Measurements from ENCODE around the gene PRKCH.
A peak's percentile ranks its signal among the peaks of the same experiment; 100 is the strongest.

The PRKCH gene

DNA sequence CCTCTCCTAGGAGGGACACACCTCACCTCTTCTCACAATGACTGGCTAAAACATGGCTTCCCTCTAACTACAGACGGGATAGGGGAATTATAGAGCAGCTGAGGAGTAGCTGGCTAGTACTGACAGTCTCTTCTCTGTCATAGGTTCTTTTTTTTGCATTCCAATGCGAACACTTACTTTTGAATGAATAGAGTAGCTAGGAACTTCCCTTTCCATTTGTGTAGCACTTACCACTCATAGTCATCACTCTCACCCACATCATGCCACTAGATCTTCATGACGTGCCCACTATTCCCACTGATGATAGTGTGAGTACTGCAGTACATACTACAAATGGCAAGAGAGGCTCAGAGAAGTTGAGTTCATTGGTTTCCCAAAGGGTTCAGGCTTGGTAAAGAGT is 230.0 kb downstream of the PRKCH start:
- DNase-seq (ENCODE audit: low read depth in 2 of 2), result no peak

DNA sequence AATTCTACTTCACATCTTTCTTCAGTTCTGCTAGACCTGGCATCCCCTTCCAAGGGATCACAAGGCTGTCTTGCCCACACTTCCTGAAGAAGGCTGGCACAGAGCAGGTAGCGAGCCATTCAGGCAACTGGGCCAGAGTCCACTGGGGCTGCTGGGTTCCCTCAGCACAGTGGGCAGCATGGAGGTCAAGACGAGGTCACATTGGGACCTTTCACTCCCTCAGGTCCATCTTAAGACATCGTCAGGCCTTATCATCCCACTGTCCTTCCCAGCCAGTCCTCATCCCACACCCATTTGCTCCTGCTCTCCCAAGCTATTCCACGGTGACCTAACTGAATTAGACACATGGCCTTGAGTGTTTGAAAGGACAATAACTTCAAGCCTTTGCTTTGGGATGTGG is 230.9 kb downstream of the PRKCH start:
- no peak for DNase-seq (ENCODE audit: low read depth in 2 of 2)

DNA sequence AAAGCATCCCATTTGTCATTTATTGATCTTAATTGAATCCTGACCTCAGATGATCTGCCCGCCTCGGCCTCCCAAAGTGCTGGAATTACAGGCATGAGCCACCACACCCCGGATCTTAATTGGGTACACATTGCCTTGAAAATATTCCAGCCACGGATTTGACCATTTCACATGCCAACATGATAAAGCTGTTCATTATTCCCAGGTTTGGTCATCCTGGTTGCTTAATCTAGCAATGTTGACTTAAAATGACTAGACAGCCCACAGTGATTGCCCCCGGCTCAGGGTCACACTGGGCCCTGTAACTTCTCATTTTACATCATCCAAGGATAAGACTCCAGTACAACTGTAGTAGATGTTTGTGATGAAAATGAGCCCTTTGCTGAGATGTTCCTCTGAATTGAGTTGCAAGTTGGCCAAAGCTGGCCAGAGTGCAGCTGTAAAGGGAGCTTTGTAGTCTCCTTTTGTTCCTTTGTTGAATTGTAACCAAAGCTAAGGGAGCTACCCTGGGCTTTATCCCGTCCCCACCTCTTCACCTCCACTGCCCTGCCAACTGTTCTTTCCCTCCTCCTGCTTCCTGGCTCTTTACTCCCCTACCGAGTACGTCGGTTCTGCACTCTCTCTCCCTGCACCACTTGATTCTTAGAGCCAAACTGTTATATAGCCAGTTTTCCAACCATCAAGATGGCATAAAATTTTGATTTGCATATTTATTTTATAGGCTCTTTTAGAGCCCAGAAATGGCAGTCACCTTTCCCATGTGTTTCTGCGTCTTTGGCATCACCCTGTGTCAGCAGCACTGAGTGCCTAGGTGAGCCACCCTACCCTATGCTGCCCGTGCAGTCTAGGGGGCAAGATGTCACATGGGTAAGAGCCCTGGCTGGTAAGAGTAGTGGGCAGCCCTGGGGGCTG is 232.6 kb downstream of the PRKCH start:
- DNase-seq (ENCODE audit: low read depth in 2 of 2), result no peak

DNA sequence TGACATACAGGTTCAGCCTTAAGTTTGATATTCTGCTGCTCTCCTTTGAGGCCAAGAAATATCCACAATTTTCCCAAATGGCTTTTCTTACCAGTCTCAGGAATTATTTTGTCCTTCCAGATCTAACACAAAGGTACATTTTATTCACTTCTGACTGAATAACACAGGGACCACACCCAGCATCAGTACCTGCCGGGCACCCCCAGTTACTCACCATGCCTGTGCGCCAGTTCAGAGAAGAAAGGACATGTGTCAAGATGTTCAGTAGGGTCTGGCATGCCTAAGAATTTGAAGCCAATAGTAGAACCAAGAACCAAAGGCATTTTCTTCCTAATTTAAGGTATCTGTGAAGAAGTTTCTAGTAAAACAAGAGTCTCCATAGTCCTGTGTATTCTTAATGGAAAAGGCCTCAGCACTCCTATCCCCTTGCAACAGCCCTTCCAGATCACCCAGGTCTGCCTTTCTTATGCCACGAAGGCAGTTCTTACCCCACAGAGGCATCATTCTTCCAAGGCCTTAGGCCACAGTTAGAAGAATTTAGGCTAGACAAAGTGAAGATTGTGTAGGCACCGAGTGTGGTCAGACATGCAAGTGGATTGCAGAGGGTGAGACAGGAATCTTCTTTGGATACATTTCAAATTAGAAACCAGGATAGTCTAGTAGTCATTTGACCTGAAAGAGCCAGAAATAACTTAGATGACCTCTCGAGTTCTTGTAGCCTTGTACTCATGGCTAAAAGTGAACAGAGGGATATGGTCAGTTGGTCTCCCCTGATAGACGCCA is 233.9 kb downstream of the PRKCH start:
- DNase-seq (ENCODE audit: low read depth in 2 of 2), result no peak

DNA sequence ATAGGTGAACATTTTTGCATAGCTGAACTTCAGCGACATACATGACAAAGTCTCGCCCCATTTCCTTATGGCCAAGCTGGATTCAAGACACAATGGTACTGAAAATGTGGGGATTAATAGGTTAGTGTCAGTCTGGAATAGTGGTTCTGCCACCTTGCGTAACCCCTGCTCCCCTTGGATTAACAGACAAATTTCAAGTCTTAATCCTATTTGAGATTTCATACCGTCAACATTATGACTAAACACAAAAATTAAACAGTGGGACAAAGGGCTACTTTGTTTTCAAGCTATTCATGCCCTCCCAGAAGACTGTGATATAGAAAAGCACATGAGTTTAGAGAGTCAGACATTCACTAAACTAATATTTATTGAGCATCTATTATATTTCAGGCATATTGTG is 235.1 kb downstream of the PRKCH start:
- no peak for DNase-seq (ENCODE audit: low read depth in 2 of 2)

DNA sequence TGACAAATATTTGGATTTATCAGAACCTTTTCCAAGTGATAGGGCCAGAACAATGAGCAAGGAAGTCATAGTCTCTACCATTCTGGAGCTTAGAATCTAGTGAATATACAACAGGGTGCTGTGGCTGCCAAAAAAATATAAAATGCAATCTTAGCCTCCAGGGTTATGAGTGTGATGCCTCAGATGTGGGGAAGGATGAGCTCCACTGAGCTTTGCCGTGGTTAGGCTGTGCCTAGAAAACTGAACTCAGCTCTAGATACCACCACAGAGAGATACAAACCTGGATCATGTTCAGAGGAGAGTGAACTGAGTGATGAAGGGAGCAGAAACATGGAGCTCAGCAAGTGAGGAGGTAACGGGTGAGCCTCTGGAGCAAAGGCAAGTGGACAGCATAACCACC is 235.9 kb downstream of the PRKCH start:
- no peak for DNase-seq (ENCODE audit: low read depth in 2 of 2)

DNA sequence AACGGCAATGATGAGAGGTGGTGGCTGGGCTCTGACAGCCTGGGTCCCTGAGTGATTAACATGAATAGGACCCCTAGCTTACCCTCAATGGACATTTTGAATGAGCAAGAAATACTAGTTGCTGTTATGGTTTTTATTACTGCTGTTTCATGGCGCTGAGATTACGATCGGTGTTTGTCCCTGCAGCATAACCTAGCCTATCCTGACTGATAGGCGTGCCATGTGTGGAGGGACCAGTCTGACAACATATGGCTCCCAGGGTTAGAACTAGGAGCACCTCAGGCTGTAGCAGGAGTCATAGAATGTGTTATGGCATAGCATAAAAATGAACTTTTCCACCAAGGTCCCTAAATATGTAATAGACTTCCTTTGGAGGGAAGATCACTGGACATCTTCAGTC is 236.5 kb downstream of the PRKCH start:
- DNase-seq (ENCODE audit: low read depth in 2 of 2), result no peak

DNA sequence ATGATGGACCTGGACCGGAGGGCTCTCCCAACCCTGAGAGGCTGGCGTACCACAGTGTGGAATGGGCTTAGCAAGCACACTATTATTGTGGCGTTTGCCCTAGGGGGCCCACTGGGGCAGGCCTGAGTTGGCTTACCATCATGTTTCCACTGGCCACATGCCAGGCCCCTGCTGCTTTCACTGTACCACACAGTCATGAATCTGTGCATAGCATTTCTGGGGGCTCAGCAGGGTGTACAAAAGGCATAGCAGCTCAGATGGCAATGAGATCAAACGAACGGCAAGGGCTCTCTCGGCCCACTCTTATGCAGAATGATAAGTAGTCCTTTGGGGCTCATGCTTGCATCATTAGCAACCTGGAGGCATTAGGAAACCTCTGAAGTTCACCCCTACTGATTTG is 236.9 kb downstream of the PRKCH start:
- no peak for DNase-seq (ENCODE audit: low read depth in 2 of 2)

DNA sequence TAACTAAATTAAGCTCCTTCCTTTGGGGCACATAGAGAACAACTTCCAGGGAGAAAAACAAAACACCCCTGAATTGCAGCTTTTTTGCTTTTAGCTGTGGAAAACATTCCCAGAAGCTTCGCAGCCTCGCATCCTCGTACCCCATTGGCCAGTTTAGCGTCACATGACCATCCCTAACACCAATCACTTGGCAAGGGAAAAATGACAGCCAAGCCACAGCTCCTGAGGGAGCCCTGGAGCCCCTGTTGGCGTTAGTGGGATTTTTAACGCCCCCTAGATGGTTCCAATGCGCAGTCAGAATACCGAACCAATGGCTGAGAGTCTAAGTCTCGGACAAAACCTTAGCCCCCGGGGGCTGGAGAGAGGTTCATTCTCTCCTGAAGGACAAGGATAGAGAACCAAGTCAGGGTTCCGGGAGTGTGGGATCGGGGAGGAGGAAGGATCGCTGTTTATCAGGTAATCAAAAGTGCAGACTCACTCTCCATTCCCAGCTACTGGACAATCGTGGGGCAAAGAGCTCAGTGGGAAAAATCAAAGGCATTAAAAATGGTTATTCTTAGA is 238.3 kb downstream of the PRKCH start:
- DNase-seq (ENCODE audit: low read depth in 2 of 2), result no peak

DNA sequence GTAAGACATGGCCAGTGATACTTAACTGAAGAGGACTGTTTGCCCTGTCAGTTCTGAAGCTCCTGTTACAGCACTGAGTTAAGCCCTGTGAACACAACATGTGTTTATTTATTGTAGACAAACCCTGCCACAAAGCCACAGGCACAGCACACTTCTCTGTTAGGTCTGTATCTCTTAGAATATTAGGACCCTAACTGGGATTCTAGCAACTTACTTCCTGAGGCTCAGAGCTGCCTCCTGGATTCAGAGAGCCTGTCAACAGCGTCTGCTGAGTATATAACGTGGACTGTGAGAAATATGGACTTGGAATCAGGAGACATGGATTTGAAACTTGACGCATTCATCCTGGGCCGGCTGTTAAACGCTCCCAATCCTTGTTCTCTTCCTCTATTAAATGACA is 238.9 kb downstream of the PRKCH start:
- no peak for DNase-seq (ENCODE audit: low read depth in 2 of 2)

DNA sequence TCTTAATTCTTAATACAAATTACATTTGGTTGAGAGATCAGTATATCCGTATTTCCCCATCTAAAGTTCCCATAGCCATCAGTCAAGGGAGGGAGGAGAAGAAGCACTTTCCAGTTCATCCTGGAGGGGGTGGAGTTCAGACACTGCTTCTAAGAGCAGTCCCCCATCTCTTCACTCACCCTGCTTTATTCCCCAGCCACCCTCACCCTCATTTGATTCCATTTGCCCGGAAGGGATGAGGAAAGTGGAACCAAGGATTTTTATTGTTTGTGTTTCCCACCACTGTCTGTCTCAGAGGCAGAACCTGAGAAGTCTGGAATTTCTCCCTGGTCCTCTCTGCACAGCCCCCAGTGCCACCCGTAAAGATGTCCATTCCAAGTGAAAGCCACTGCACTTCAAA is 239.7 kb downstream of the PRKCH start:
- no peak for DNase-seq (ENCODE audit: low read depth in 2 of 2)

DNA sequence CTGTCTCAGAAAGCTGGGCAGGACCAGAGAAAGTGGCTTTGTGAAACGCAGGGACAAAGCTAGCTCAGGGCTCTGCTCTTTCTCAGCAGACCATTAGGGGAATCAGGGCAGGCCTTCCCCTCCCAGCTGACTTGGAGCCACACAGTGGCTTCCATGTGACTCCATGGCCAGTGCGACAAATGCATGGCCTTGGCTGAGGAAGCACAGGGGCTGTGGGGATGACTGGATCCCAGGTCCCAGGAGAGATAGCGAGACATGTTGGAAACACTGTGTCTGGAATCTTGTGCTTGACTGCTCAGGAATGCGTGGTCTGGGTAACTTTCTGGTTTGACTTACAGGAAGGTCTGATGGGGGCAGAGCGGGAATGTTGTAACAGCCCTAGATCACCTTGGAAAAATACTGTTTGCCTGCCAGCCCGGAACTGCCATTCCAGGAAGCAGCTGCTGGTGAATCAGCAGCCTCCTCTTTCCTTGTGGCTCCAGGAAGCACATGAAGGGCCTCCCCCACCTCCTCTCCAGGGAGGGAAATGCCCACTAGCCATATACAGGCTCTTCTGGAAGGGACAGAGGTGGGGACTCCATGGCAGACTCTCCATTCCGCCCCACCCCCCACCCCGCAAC is 240.4 kb downstream of the PRKCH start:
- no peak for DNase-seq (ENCODE audit: low read depth in 2 of 2)

DNA sequence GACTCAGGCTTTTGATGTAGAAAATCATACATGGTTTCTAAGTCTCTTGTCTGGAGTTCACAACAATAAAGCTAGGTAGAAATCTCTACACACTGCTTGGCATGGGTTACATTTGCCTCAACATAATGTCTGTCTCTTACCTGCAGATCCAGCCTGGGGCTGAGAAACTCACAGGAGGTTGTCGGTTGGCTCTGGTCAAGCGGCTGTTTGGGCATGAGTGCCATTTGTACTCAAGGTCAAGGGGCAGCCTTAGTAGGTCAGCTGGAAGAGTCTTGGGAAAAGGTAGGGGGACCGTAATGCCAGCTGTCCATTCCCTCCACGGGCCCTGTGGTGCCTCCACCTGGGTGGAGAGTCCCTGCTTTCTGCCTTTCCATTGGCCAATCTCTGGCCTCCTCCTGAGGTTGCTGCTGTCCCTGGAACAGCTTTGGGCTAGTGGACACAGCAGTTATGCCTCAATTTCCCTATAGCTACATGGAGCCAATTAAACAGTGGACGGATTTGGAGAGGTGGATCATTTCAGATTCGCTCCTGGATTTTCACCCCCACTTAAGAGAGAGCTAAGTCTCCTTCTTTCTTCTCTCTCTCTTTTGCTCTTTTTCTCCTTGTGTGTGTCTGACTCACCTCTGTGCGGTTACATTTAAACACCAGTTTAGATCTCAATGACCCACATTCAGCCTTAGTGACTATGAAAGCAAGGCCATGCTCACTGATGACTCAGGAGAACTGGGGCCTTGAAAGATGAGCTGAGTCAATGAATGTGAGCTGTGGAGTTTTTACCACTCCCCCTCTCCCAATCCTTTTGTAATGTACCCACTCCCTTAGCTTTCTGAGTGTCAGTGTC is 241.2 kb downstream of the PRKCH start:
- peak in 1 of 2 donors; percentile 22 for DNase-seq (ENCODE audit: low read depth in 2 of 2)

DNA sequence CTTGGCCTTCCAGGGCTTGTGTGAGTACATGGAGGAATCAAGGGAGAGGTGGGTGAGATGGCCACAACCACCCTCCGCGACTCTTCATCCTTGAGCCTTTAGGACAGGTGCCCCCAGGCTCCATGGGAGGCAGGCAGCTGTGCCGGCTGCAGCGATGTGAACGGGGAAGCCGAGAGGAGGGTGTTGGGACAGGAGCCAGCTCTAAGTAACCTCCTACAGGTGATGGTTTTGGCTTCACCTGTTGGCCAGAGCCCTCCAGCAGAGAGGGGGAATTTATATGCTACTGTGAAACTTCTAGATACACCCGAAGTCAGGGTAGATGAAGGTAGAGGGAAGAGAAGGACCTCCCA is 241.8 kb downstream of the PRKCH start:
- no peak for DNase-seq (ENCODE audit: low read depth in 2 of 2)

DNA sequence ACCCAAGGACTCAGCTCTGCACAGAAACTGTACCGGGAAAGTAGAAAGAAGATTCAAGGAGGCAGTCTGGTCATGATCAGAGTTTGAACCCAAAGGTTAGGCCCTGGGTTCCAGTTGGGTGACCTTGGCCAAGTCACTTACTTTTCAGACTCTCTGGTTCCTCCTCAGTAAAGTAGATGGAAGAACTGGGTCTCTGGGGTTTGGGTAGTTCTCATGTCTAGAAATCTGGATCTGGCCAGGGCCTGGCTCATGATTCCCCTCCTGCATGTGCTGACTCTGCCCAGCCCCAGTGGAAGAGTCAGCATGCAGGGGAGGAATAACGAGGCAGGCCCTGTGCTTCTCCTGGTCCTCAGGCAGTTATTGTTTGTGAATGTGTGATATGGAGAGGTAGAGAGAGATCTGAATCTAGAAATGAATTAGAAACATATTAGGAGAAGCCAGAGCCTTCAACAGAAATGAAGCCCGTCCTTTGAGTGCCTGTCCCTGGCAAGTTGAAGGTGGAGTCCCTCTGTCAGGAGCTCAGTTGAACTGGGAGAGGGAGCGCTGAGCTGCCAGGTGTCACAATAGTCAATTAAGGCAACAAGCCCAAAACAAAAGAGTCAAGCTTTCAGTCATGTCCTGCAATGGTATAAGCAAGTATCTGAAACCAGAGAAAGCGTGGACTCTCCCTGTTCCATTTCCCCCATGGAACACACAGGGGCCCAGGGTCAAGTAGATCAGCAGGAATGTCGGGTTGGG is 242.7 kb downstream of the PRKCH start:
- DNase-seq (ENCODE audit: low read depth in 2 of 2), result no peak

DNA sequence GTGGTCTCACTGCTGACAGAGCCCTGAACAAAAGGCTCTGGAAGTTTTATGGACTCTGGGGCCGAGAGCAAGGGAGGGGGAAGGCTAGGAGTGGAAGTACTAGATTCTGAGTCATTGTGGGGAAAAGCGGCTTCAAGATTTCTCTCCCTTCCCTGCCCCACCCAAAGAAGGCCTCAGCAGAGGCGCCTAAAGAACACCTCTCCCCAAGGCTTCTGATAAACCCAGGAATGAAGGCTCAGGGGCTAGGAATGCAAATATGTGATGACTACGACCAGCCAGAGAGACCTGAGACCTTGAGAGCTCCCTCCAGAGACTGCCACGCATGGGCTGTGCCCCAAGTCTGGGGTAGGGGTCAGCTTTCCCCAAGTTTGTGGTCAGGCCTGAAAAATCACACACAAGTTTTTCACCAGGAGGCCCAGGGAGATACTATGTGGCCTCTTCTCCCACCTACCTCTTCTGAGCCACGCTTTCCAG is 243.3 kb downstream of the PRKCH start:
- no peak for DNase-seq (ENCODE audit: low read depth in 2 of 2)

DNA sequence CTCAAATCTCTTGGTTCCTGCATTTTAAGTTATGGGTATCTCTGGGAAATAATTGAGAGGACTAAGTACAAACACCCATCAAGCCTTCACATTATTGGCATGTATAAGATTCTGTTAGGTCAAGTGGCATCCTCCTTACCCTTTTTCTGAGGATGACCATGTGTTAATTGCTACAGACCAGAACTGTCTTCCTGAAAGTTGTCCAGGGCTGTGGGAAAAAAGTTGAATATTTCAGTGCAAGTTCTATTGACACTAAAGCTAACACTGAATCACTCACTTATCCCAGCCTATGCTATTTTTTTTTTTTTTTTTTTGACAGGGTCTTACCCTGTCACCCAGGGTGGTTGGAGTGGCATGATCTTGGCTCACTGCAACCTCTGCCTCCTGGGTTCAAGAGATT is 243.8 kb downstream of the PRKCH start:
- DNase-seq (ENCODE audit: low read depth in 2 of 2), result no peak

DNA sequence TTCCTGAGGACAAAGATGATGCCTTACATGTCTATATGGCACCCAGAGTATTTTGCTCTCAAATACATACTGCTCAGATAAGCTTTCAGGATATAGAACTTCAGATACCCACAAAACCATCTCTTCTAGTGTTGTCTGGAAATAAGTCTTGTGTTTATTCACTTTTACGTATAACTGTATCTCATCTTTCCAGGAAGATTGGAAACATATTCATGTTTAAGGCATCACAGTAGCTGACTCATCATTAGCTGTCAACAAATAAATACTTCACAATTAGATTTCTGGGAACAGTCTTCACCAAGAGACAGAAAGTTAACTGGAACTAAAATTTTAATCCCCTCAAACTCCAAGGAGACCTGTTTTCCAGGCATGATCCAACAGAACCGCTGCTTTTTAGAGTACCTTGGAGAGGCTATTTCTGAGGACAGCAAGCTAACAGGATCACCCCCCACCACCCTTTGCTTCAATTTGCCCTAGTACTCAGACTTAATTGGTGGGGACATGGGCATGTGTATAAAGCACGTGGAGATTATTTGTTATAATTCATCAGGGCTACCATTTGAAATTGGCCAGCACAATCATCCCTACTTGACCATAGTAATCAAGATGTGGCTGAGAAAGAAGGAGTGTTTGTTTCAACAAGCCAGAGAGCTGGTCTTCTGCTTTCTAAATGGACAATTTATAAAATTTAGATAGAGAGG is 244.6 kb downstream of the PRKCH start:
- DNase-seq (ENCODE audit: low read depth in 2 of 2), result no peak

DNA sequence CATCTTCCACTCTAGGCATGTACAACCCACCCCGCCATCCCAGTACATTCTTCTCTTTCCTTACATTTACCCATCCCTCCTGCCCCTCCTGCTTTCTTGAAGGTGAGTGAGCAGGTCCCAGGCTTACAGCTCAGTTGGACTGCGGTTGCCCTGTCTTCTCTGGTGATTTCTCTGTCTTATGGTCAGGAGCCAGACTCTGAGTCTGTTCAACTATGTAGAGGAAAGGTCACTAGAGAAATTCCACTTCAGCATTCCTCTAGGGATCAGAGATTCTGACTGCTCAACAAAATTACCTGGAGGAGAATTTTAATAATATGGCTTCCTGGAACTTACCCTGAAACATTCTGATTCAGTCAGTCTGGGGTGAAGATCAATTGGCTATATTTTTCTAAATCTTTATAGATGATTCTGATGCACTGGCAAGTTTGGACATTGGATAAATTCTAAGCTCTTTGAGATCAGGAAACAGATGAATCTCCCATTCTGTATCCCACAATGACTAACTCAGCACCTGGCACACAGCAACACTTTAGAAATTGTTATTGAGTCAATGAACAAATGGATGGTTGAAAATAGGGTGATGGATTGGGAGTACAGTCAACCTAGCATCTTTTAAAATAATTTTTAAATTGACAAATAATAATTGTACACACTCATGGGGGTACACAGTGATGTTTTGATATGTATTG is 245.3 kb downstream of the PRKCH start:
- no peak for DNase-seq (ENCODE audit: low read depth in 2 of 2)
